Erythroblast (primary cell): ENCODE results near the gene SQSTM1.

Source experiments
- DNase-seq, 2 experiments: peaks; one replicate each; lab custom pipeline; 2025; lab: John Stamatoyannopoulos, UW
- GATA1 ChIP-seq: IDR thresholded peaks from 2 replicates; pipeline ENCODE4 v1.6.1; 2011; ENCODE audit warnings: low read depth, mild to moderate bottlenecking, control low read depth, low read length, moderate library complexity
- POLR2A ChIP-seq: IDR thresholded peaks from 2 replicates; pipeline ENCODE4 v1.6.1; 2011; ENCODE audit warnings: mild to moderate bottlenecking, low read length

Gene SQSTM1

DNA sequence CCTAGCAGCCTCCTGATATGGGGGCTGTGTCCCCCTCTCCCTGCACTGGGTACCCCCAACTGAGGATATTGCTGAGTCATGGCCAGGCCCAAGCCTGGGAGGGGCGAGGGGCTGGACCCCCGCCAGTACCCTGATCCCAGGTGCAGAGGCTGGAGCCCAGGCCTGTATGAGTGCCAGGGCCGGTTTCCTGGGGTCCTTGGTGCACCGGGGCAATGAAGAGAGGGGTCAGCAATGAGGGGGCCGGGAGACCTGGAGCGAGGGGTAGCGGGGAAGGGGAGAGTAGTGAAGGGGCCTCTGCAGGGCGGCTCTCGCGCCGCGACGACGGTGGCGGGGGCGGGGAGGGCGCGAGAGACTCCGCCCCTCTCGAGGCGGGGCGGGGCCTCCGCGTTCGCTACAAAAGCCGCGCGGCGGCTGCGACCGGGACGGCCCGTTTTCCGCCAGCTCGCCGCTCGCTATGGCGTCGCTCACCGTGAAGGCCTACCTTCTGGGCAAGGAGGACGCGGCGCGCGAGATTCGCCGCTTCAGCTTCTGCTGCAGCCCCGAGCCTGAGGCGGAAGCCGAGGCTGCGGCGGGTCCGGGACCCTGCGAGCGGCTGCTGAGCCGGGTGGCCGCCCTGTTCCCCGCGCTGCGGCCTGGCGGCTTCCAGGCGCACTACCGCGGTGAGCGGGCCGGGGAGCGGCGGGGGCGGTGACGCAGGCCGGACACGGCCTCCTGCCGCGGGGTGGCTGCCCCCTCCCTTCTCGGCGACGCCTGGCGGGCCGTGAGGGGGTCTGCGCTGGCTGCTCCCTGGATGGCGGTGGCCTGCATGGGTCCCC is at the start of gene SQSTM1:
TSS of gene SQSTM1 (plus strand) at position 423 of the 815 bp plus-strand sequence. CDS start at position 455, 32 bp downstream.
- peak; percentile 96 for TF ChIP-seq POLR2A
- TF ChIP-seq GATA1, result no peak
- DNase-seq, result peak; percentile 87 to 93

GRCh38 chr5:179771311-179771895 is 49.3 kb upstream of the SQSTM1 start:
- DNase-seq, result no peak
- TF ChIP-seq POLR2A (no peak), GATA1 (no peak)

- TF ChIP-seq POLR2A, result no peak
- TF ChIP-seq GATA1, result no peak
- DNase-seq, result no peak
These were observed 48.4 kb upstream of the SQSTM1 start for GRCh38 chr5:179772351-179772750.

DNA sequence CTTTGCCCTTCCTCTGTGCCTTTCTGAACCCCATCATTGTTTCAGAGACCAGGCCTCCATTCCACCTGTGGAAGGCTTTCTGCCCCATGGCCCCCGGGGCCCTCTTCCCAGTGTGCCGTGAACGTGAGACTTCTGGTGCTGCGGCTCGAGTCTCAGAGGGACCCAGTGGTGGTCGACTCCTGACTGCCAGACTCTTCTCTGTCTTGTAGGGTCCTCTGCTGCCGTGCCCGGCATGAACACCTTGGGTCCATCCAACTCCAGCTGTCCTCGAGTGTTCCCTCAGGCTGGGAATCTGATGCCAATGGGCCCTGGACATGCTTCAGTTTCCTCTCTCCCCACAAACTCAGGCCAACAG is 47.0 kb upstream of the SQSTM1 start:
- TF ChIP-seq POLR2A (no peak), GATA1 (no peak)

DNA sequence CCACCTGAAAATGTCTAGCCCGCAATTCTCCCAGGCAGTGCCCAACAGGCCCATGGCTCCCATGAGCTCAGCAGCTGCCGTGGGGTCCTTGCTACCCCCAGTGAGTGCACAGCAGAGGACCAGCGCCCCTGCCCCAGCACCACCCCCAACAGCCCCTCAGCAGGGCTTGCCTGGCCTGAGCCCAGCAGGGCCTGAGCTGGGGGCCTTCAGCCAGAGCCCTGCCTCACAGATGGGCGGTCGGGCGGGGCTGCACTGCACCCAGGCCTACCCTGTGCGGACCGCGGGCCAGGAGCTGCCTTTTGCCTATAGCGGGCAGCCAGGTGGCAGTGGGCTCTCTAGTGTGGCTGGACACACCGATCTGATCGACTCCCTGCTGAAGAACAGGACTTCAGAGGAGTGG is 46.3 kb upstream of the SQSTM1 start:
- no peak for TF ChIP-seq GATA1
- no peak for TF ChIP-seq POLR2A
- DNase-seq, result no peak

More for the DNA sequence above, 47.0 kb upstream of the SQSTM1 start:
- no peak for DNase-seq

DNA sequence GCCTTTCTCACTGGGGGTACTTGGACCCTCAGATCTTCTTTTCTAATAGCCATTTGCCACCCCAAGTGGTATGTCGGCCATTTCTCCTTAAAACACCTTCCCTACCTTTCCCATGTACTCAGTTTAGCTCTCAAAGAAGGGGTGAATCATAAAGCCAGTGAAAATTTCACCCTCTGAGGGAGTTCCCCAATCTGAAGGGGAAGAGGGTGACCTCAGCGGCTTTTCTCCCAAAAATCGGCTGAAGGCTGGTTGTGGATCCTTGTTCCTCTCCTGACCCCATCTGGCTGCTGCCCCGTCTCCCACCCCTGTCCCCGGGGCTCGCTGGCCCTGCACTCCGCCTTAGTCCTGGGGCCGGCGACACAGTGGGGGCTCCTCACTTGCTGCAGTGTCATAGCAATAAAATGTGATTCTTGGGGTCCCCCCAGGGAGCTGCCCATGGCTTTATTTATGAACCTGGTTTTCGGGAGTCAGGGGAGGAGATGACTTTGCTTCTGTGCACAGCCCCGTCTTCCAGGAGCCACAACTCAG is 44.2 kb upstream of the SQSTM1 start:
- TF ChIP-seq GATA1, result no peak
- no peak for TF ChIP-seq POLR2A
- DNase-seq, result no peak

DNA sequence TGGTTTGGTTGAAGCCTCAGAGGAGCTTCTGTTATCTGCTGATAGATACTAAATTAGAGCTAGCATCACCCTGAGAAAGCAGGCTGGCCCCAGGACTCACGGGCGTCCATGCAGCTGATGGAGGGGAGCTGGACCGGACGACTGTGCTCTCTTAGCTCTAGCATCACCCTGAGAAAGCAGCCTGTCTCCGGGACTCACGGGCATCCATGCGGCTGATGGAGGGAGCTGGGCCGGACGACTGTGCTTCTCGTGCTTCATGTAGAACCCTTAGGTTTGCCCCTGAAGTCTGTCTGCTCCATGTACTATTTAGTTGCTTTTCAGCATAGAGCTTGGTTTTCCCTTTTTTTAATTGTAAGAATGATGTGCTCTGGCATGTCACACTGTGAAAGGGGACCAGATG is 43.2 kb upstream of the SQSTM1 start:
- no peak for TF ChIP-seq GATA1

DNA sequence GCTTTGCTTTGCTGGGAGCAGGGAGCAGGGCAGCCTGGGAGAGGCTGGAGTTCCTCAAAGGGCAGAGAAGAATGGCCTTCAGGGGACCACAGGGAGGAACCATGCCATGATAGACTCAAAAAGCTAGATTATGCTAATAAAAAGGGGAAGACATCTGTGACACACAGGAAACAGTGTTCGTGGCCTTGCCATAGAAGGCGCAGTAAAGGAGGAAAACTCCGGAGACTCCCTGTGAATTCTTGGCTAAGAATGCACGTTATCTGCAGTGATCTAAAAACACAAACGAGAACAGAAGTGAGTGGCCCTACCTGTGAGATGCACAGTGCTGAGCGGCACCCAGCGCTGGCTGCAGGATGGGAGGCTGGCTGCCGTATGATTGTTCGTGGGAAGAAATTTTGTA is 42.8 kb upstream of the SQSTM1 start:
- no peak for DNase-seq
- no peak for TF ChIP-seq POLR2A

More for the DNA sequence above, 43.2 kb upstream of the SQSTM1 start:
- no peak for DNase-seq

- TF ChIP-seq GATA1, result no peak
- no peak for TF ChIP-seq POLR2A
These were observed 42.1 kb upstream of the SQSTM1 start for GRCh38 chr5:179778591-179778990.

GRCh38 chr5:179779826-179780225 is 40.9 kb upstream of the SQSTM1 start:
- DNase-seq, result no peak
- no peak for TF ChIP-seq GATA1
- no peak for TF ChIP-seq POLR2A

More at GRCh38 chr5:179778591-179778990, 42.1 kb upstream of the SQSTM1 start:
- DNase-seq, result no peak

DNA sequence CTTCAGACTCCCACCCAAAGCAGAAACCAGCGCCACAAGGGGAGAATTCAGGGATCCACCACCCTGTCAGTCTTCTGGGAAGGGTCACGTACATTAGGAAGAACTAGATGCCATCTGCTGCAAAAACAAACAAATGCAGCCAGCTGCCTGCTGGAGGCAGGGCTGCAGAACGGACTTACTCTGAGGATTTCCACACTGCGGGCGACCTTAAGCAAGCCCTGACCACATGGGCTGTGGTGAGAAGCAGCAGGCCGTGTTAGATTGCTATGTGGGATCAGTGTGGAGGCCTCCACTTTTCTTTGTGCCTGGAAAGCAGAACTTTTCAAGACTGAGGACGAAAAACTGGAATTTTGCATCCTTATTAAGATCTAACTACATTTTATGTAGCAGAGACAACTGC is 40.3 kb upstream of the SQSTM1 start:
- TF ChIP-seq GATA1 (no peak), POLR2A (no peak)
- DNase-seq, result no peak

DNA sequence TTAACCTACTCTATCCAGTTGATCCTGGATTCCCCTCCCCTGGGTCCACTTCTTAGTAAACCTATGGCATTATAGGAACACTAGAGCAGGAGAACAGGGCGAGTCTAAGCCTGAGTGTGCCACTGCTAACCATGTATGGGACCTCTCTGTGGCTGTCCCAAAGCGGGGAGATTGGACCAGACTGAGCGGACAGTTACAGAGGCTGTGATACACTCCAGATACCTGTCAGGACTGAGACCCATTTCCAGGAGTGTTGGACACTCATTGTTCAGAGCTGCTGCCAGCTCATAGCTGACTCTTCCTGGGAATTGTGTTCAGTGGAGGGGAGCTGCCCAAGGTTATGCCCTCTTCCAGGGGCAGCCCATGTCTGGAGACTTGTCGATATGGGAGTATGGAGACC is 38.9 kb upstream of the SQSTM1 start:
- DNase-seq, result no peak
- no peak for TF ChIP-seq POLR2A
- TF ChIP-seq GATA1, result no peak

DNA sequence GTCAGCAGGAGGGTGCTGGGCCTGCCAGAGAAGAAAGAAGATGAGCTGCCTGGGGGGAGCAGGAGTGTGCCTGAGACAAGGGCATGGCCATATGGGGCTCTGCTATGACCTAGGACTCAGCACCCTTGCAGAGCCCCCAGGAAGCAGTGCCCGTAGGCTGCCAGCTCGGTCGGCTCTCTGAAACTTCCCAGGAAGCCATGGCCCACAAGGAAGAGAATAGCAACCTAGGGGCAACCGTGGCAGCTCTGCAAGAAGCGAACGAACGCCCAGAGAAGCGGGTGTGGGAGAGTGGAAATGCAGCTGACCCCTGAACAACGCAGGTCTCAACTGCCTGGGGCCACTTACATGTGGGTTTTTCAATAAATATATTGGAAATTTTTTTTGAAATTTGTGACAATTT is 37.6 kb upstream of the SQSTM1 start:
- TF ChIP-seq POLR2A (no peak), GATA1 (no peak)
- DNase-seq, result no peak

- no peak for DNase-seq
- TF ChIP-seq GATA1 (no peak), POLR2A (no peak)
These were observed 33.8 kb upstream of the SQSTM1 start for GRCh38 chr5:179786861-179787260.
